K562 (cell line): ENCODE measurements around the gene ACRBP. TPM values are rescaled to one million over a fixed set of nuclear protein-coding genes. Genes with fewer than 3 reads are reported as not detected.

ENCODE experiments used
- CC2D1A ChIP-seq: fragments of 450-650 bp; IDR thresholded peaks from 2 replicates; pipeline ENCODE4 v1.6.1; 2017; ENCODE audit warnings: mild to moderate bottlenecking
- DPF2 ChIP-seq: fragments of 450-650 bp; IDR thresholded peaks from 2 replicates; pipeline ENCODE4 v1.6.1; 2016
- GABPB2 ChIP-seq: fragments of 250-450 bp; sonication (Bioruptor Pico); conservative IDR thresholded peaks from 2 replicates; pipeline ENCODE4 v1.5.1; 2021; ENCODE audit warnings: mild to moderate bottlenecking
- LARP7 ChIP-seq: fragments of 450-650 bp; IDR thresholded peaks from 2 replicates; pipeline ENCODE4 v1.6.1; 2016
- NR2C1 ChIP-seq, 2 experiments: fragments of 450-650 bp; IDR thresholded peaks; 2 replicates each; pipeline ENCODE4 v1.6.1; 2017; ENCODE audit warnings: mild to moderate bottlenecking in 2 of 2, antibody characterized with exemption in 1 of 2, inconsistent platforms in 1 of 2, missing compliant biosample characterization in 1 of 2, missing genetic modification characterization in 1 of 2
- RBM15 ChIP-seq: fragments of 200-400 bp; formaldehyde crosslinking; IDR thresholded peaks from 2 replicates; pipeline ENCODE4 v1.6.1; 2018; ENCODE audit warnings: mild to moderate bottlenecking, low read length, moderate library complexity; ENCODE audit not compliant: insufficient read depth
- RUNX1 ChIP-seq: sonication (generic); IDR thresholded peaks from 2 replicates; pipeline ENCODE4 v1.6.1; 2016; ENCODE audit warnings: antibody characterized with exemption, low read depth
- TBL1XR1 ChIP-seq, 2 experiments: IDR thresholded peaks; 2 replicates each; pipeline ENCODE4 v1.6.1; 2012; ENCODE audit warnings: improper control_type of control experiment in 2 of 2, low read length in 2 of 2, mild to moderate bottlenecking in 1 of 2
- ZNF140 ChIP-seq: fragments of 250-450 bp; sonication (Bioruptor Pico); IDR thresholded peaks from 2 replicates; pipeline ENCODE4 v1.8.0; 2021; ENCODE audit warnings: moderate library complexity, mild to moderate bottlenecking, inconsistent platforms
- ZNF354B ChIP-seq: fragments of 250-450 bp; sonication (Bioruptor Pico); IDR thresholded peaks from 2 replicates; pipeline ENCODE4 v1.4.0; 2020
- polyA plus RNA-seq, 8 experiments: library from polyadenylated mRNA; depleted of rRNA in 4 of 8; stranded (reverse) in 5 of 8; unstranded in 3 of 8; fragments of >200 nt; fragmentation: Nextera tagmentation in 2 of 8; fragmentation: Illumina TruSeq in 1 of 8; extraction: Ambion mirVana in 2 of 8; extraction: Trizol in 1 of 8; gene quantifications; 2 replicates each; pipeline versions ENCODE4 v1.2.1 to v1.2.3, GENCODE V29; 2011 to 2014; ENCODE audit warnings: inconsistent platforms in 1 of 8, missing spikeins in 1 of 8
- total RNA-seq, 7 experiments: library from RNA; depleted of rRNA in 6 of 7; stranded (reverse); fragments of >200 nt in 6 of 7; fragmentation: Illumina TruSeq in 2 of 7; extraction: Trizol in 2 of 7; gene quantifications; 2 replicates each; pipeline versions ENCODE4 v1.2.1 to v1.2.3, GENCODE V29; 2011 to 2021; ENCODE audit warnings: low replicate concordance in 1 of 7
- TF ChIP-seq, protein P1 (sequence below): fragments of 450-650 bp; IDR thresholded peaks from 2 replicates; pipeline ENCODE4 v1.7.1; 2018; ENCODE audit warnings: mild to moderate bottlenecking, low read depth; ENCODE audit not compliant: partially characterized antibody
- TF ChIP-seq, protein P2 (sequence below): fragments of 450-650 bp; formaldehyde crosslinking; IDR thresholded peaks from 2 replicates; pipeline ENCODE4 v1.4.0; 2020; ENCODE audit warnings: mild to moderate bottlenecking, moderate library complexity
- TF ChIP-seq, protein P3 (sequence below): fragments of 250-450 bp; sonication (Bioruptor Pico); IDR thresholded peaks from 2 replicates; pipeline ENCODE4 v1.4.0; 2020; ENCODE audit warnings: borderline replicate concordance
- TF ChIP-seq, protein P4 (sequence below): fragments of 450-650 bp; conservative IDR thresholded peaks from 2 replicates; pipeline ENCODE4 v1.6.1; 2016; ENCODE audit warnings: missing genetic modification characterization, low read depth, mild to moderate bottlenecking, control low read depth, missing compliant biosample characterization
- TF ChIP-seq, protein P5 (sequence below): fragments of 450-650 bp; IDR thresholded peaks from 2 replicates; pipeline ENCODE4 v1.6.1; 2018; ENCODE audit not compliant: partially characterized antibody

Gene ACRBP
- total and polyA plus RNA-seq, 9 of the 15 experiments (the other 6 are each of a cell fraction or from before 2014, with no cell fraction given) = 3.1 to 31.8 (median 8.4) TPM

DNA sequence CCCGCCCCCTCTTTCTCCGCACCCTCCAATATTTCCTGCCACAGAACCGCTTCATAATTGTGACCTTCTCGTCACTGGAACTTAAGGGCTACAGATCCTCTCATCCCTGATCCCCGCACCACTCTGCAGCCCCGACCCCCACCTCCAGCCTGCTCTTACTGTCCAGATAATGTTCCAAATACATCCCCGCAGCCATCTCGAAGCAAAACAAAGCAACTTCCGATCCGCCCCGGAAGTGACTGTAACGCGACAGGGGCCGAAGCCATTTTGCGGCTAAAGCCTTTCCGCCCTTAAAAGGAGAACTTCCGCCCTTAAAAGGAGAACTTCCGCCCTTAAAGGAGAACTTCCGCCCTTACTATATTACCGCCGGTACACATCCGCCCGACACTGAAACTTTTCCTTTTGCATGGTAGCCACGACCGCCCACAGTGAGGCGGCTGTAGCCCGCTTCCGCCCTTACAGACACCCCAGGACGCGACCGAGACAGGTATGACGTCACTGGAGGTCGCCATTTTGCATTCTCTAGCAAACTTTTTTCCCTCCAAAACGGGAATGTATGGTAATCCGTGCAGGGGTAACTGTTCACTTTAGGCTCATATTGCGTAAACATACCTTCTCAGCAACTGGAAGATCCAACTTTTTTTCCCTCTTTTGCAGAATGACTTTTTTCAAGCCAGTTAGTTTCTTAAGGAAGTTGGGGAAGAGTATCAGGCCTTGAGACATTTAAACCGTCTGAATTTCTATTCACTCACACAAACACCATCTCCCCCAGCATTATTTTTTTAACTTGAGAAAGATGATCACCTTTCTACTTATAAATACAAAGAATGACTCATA, 15.9 kb upstream of the ACRBP start, which contains the start of gene ING4 (continued):
- TF ChIP-seq, protein P1, sequence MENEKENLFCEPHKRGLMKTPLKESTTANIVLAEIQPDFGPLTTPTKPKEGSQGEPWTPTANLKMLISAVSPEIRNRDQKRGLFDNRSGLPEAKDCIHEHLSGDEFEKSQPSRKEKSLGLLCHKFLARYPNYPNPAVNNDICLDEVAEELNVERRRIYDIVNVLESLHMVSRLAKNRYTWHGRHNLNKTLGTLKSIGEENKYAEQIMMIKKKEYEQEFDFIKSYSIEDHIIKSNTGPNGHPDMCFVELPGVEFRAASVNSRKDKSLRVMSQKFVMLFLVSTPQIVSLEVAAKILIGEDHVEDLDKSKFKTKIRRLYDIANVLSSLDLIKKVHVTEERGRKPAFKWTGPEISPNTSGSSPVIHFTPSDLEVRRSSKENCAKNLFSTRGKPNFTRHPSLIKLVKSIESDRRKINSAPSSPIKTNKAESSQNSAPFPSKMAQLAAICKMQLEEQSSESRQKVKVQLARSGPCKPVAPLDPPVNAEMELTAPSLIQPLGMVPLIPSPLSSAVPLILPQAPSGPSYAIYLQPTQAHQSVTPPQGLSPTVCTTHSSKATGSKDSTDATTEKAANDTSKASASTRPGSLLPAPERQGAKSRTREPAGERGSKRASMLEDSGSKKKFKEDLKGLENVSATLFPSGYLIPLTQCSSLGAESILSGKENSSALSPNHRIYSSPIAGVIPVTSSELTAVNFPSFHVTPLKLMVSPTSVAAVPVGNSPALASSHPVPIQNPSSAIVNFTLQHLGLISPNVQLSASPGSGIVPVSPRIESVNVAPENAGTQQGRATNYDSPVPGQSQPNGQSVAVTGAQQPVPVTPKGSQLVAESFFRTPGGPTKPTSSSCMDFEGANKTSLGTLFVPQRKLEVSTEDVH = peak; percentile 100
- TF ChIP-seq TBL1XR1 (IDR thresholded peaks at IDR 0.05; ENCODE audit: low read length in 2 of 2) (peak in 1 of 2 experiments; percentile 92; a peak in 2 of 4 replicates), GABPB2 (no peak), LARP7 (0 out of 2 replicates have a peak, but pooled peaks have one; percentile 8), DPF2 (peak; percentile 15; the same call in 1 of the 2 replicates), CC2D1A (0 out of 2 replicates have a peak, but pooled peaks have one; percentile 0), NR2C1 (IDR thresholded peaks at IDR 0.05) (peak; percentile 96), NR2C1 (tag; IDR thresholded peaks at IDR 0.05) (peak; percentile 98), RUNX1 (no peak), ZNF354B (no peak), RBM15 (no peak), ZNF140 (no peak)
- TF ChIP-seq, protein P2, sequence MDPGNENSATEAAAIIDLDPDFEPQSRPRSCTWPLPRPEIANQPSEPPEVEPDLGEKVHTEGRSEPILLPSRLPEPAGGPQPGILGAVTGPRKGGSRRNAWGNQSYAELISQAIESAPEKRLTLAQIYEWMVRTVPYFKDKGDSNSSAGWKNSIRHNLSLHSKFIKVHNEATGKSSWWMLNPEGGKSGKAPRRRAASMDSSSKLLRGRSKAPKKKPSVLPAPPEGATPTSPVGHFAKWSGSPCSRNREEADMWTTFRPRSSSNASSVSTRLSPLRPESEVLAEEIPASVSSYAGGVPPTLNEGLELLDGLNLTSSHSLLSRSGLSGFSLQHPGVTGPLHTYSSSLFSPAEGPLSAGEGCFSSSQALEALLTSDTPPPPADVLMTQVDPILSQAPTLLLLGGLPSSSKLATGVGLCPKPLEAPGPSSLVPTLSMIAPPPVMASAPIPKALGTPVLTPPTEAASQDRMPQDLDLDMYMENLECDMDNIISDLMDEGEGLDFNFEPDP (CRISPR knock-in tag) = no peak
- TF ChIP-seq, protein P3, sequence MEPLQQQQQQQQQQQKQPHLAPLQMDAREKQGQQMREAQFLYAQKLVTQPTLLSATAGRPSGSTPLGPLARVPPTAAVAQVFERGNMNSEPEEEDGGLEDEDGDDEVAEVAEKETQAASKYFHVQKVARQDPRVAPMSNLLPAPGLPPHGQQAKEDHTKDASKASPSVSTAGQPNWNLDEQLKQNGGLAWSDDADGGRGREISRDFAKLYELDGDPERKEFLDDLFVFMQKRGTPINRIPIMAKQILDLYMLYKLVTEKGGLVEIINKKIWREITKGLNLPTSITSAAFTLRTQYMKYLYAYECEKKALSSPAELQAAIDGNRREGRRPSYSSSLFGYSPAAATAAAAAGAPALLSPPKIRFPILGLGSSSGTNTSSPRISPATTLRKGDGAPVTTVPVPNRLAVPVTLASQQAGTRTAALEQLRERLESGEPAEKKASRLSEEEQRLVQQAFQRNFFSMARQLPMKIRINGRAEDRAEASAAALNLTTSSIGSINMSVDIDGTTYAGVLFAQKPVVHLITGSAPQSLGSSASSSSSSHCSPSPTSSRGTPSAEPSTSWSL = no peak
- TF ChIP-seq, protein P4, sequence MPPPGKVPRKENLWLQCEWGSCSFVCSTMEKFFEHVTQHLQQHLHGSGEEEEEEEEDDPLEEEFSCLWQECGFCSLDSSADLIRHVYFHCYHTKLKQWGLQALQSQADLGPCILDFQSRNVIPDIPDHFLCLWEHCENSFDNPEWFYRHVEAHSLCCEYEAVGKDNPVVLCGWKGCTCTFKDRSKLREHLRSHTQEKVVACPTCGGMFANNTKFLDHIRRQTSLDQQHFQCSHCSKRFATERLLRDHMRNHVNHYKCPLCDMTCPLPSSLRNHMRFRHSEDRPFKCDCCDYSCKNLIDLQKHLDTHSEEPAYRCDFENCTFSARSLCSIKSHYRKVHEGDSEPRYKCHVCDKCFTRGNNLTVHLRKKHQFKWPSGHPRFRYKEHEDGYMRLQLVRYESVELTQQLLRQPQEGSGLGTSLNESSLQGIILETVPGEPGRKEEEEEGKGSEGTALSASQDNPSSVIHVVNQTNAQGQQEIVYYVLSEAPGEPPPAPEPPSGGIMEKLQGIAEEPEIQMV (tag) = peak; percentile 60; the same call in 1 of the 2 replicates
- TF ChIP-seq, protein P5, sequence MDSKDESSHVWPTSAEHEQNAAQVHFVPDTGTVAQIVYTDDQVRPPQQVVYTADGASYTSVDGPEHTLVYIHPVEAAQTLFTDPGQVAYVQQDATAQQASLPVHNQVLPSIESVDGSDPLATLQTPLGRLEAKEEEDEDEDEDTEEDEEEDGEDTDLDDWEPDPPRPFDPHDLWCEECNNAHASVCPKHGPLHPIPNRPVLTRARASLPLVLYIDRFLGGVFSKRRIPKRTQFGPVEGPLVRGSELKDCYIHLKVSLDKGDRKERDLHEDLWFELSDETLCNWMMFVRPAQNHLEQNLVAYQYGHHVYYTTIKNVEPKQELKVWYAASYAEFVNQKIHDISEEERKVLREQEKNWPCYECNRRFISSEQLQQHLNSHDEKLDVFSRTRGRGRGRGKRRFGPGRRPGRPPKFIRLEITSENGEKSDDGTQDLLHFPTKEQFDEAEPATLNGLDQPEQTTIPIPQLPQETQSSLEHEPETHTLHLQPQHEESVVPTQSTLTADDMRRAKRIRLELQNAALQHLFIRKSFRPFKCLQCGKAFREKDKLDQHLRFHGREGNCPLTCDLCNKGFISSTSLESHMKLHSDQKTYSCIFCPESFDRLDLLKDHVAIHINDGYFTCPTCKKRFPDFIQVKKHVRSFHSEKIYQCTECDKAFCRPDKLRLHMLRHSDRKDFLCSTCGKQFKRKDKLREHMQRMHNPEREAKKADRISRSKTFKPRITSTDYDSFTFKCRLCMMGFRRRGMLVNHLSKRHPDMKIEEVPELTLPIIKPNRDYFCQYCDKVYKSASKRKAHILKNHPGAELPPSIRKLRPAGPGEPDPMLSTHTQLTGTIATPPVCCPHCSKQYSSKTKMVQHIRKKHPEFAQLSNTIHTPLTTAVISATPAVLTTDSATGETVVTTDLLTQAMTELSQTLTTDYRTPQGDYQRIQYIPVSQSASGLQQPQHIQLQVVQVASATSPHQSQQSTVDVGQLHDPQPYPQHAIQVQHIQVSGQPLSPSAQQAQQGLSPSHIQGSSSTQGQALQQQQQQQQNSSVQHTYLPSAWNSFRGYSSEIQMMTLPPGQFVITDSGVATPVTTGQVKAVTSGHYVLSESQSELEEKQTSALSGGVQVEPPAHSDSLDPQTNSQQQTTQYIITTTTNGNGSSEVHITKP = peak; percentile 30
